DOHH2 (cell line): ENCODE measurements around the gene DNAJC4.

Source experiments
- EZH2phosphoT487 ChIP-seq: fragments of 200-600 bp; sonication (generic); IDR thresholded peaks from 2 replicates; pipeline ENCODE4 v1.6.1; 2017; ENCODE audit warnings: borderline replicate concordance, mild to moderate bottlenecking, antibody characterized with exemption, low read length, moderate library complexity, mixed read lengths
- TF ChIP-seq, protein P1 (sequence below): fragments of 200-600 bp; sonication (generic); IDR thresholded peaks from one replicate; pipeline ENCODE4 v1.5.1; 2014; ENCODE audit warnings: antibody characterized with exemption, mild to moderate bottlenecking, low read depth, low read length; ENCODE audit not compliant: poor library complexity, severe bottlenecking

GRCh38 chr11:64231546-64231945 lies 1.2 kb downstream of the DNAJC4 start:
- TF ChIP-seq, protein P1, sequence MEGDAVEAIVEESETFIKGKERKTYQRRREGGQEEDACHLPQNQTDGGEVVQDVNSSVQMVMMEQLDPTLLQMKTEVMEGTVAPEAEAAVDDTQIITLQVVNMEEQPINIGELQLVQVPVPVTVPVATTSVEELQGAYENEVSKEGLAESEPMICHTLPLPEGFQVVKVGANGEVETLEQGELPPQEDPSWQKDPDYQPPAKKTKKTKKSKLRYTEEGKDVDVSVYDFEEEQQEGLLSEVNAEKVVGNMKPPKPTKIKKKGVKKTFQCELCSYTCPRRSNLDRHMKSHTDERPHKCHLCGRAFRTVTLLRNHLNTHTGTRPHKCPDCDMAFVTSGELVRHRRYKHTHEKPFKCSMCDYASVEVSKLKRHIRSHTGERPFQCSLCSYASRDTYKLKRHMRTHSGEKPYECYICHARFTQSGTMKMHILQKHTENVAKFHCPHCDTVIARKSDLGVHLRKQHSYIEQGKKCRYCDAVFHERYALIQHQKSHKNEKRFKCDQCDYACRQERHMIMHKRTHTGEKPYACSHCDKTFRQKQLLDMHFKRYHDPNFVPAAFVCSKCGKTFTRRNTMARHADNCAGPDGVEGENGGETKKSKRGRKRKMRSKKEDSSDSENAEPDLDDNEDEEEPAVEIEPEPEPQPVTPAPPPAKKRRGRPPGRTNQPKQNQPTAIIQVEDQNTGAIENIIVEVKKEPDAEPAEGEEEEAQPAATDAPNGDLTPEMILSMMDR = no peak
- TF ChIP-seq EZH2phosphoT487 = no peak
